ENCODE results near the gene PPARGC1A.
A peak's percentile ranks its signal among the peaks of the same experiment; 100 is the strongest.

PPARGC1A gene, protein sequence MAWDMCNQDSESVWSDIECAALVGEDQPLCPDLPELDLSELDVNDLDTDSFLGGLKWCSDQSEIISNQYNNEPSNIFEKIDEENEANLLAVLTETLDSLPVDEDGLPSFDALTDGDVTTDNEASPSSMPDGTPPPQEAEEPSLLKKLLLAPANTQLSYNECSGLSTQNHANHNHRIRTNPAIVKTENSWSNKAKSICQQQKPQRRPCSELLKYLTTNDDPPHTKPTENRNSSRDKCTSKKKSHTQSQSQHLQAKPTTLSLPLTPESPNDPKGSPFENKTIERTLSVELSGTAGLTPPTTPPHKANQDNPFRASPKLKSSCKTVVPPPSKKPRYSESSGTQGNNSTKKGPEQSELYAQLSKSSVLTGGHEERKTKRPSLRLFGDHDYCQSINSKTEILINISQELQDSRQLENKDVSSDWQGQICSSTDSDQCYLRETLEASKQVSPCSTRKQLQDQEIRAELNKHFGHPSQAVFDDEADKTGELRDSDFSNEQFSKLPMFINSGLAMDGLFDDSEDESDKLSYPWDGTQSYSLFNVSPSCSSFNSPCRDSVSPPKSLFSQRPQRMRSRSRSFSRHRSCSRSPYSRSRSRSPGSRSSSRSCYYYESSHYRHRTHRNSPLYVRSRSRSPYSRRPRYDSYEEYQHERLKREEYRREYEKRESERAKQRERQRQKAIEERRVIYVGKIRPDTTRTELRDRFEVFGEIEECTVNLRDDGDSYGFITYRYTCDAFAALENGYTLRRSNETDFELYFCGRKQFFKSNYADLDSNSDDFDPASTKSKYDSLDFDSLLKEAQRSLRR

DNA sequence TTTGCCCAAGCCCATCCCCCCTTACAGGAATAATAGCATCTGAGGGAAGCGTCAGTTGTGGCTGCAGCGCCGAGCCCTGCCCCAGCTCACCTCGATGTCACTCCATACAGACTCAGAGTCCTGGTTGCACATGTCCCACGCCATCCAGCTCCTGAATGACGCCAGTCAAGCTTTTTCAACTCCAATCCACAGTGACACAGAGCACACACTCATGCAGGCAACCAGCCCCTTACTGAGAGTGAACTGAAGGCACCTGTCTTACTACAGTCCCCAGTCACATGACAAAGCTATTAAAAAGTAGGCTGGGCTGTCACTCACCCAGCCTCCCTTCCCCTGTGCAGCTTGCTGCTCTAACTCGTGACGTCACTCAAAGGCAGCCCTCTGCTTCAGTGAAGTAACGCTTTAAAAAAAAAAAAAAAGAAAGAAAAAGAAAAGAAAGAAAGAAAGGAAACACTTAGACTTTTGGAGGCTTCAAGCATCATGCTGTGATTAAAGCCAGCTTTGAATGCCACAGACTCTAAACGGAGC is at the start of gene PPARGC1A:
Gene PPARGC1A, minus strand, starts transcription at position 234 of the 528 bp plus-strand sequence. Its CDS starts 90 bp downstream, at position 144.
- DNase-seq: peak; percentile 29

DNA sequence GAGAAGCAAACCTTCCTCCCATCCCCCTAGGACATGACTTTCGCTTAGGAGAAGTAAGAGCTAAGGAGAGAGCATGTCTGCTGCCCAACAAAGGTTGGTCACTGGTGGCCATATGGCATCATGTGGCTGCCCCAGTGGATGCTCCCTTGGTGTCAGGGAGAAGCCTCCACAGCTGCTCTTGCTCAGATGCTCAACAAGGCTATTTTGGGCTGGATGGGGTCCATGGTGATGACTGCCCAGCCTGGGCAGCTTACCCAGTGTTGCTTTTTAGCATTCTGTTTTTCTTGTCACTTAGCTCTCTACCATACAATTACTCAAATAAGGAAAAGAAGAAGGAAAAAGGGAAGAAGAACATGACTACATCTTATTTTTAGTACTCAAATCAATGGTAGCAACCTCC is 48.9 kb upstream of the PPARGC1A start:
- no peak for DNase-seq

DNA sequence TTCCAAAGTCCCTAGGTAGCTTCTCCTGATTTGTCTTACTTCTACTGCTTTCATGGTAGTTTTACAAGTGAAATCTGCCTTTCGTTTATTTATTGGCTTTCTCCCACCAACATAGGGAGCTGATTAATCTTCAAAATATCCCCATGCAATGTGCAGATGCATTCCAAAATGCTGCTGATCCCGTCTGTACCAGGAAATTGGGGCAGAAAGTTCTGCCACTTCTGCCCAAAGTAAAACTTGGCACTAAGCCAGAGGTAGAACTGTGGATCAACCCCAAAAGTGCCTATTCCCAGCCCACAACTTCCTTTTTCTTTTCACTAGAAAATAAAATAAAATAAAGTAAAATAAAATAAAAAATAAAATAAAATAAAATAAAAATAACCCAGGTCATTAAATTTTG is 47.3 kb upstream of the PPARGC1A start:
- no peak for DNase-seq

DNA sequence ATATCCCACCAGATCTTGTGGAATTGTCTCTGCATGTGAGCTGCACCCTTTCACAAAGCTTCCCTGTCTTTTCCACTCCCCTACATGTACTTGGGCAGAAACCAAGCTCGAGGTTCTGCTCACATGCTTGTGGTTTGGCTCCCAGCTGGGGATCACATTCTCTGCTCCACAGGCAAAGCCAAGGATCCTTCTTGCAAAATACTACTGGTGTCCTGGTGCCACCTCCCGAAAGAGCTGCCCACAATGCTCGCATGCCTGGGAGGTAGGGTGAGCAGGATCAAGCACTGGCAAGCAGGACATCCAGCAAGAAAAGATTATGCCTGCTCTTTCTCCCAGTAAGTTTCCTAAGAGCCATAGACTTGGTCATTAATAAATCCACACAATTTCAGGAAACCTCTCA is 45.1 kb upstream of the PPARGC1A start:
- no peak for DNase-seq

DNA sequence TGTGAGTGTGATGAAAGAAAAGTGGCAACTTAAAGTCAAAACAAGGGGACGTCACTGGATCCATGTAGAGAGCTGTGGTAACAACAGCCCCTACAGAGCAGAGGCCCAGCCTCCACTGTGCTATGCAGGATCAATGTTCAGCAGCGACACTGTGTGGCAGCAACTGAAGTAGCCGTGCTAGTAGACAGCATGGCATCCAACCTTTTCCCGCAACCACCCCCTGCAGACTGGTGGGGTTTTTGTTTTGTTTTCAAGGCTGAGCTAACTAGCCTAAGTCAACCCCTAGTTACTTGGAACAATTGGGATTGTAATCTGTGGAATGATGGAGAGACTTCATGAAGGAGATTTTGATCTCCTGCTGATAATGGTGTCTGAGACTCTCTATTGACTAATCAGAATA is 44.4 kb upstream of the PPARGC1A start:
- no peak for DNase-seq

DNA sequence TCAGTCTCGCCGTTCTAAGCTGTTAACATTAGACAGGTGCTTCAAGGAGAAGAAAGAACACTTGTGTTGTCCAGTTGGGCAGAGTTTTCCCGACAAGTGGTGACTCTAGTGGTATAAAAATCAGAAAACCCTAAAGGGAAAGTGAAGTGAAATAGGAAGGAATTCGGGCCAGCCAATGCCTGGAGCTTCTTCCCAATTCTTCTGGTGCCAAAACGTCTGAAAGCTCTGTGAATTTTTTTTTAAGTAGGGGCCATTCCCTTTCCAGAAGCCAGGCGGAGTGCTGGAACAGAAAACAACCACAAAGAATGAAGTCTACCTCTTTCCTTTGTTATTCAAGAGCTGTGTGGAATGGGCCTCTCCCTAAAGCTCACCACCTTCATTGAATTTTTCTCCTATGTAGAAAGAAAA is 43.1 kb upstream of the PPARGC1A start:
- no peak for DNase-seq

DNA sequence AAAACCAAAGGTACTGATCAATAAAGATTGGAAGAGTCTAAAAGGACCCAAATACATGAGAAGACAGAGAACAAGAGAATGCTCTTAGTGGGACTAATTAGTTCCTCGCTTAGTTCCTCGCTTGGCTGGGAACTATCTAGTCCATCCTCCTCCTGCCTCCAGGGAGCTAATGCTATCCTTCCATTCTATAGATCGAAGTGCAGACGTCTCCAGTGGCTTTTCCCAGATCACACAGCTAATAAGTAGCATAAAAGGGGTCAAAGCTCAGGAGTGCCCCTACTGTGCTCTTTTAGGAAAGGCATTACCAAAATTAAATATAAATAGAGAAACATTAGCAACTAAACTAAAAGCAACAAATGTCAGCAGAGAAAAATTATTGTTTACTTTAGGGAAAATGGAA is 42.3 kb upstream of the PPARGC1A start:
- no peak for DNase-seq

DNA sequence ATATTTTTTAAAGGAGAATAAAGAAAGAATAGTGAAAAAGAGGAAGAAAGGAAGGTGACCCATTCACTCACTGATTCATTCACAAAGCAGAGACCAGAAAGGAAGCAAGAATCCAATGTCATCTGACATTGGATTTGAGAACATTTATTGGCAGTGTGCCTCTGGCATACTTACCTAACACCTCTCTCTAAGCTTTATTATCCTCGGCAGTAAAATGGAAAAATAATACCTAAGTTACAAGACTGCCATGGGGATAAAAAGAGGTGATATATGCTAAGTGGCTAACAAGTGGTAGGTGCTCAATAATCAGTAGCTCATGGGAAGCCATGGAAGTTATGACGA is 41.6 kb upstream of the PPARGC1A start:
- DNase-seq: no peak

DNA sequence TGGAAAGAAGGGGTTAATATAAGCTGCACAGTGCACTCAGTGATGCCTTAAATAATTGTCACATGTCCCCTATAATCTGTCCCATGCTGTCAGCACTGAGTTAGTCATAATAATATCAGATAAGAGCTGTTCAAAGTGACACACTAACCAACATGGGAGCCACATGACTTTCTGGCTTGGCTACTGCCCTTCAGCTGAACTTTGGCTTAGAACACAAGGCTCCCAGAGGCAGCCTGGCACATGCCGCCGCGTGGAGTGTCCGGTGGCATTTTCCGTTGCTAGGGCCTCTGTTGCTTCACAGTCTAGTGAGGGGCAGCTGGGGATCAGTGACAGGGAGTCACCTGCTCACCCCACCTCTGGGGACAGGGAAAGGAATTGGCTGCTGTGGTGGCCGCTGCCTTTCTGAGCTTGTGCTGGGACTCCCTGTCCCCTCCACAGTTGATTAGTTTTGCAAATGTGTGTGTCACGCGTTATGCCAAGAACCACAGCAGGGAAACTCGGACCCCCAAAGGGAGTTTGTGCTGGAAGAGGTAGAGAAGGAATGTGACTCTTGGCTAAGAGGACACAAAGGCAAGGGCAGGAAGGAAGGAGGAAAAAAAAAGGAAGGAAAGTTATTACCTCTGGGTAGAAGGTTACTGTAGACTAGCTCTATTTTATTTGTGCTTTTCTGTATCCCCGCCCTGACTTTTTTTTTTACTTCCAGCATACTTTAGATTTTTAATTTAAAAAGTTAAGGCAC is 41.1 kb upstream of the PPARGC1A start:
- DNase-seq: no peak

DNA sequence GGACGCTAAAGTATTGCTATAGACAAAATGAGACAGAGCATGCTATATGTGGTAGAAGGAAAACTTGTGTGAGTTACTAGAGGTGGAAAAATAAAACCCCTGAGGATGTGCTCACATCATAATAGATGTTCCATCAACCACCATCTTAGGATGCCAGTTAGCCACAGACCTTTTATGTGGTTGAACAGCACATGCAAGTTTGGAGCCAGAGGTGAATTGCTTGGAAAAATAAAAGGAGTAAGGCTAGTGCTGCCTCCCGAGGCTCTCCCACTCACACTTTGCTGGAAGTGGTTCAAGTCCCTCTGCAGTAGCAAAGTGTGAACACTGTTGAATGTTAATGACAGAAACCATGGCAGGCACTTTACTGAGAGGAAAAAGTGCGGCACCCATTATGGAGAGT is 39.4 kb upstream of the PPARGC1A start:
- DNase-seq: no peak

DNA sequence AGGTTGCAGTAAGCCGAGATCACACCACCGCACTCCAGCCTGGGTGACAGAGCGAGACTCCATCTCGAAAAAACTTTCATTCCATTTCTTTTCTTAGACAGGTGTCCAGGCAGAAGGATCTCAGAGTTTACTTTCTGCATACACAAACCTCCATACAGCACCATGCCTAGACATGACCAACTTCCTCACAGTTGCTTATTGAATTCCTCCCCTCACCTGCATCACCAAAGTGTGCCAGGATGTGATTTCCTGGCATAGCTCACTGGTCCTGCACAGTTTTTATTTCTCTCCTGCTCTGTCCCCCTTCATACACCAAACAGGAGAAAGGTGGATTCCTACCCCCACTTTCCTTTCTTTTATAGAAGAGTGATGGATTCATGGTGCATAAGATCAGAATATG is 34.7 kb upstream of the PPARGC1A start:
- no peak for DNase-seq

DNA sequence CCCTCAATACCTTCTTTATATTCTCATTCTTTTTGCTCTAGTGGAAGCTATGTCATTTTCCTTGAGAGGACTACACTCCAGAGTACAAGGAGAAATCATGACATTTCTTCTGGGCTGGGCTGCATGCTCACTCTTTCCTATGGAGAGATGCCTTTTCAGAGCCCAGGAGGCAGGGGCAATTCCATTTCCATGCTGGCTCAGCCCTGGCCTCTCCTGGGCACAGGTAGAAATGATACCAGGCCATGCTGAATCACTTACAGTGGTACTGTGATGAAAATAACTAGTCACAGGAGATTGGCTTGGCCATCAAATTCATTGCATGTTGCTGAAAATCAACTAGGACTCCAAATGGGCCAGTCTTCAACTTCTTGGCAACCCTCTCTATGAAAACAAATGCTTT is 34.0 kb upstream of the PPARGC1A start:
- no peak for DNase-seq

DNA sequence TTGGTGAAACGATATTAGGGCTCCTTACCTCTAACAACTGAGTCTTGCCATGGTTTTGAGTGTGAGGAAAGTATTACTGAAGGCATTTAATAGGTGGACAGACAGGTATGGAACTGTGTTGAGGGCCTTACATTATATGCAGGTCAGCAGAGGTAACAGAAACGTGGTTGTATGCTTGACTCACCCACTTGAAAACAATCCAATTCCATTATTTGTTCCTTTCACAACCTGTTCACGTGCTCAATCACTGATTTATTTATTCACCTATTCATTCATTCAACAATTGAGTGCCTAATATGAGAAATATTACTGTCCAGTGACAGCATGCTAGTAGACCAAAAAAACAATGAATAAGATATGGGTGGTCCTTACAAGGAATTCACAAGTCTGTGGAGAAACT is 33.3 kb upstream of the PPARGC1A start:
- no peak for DNase-seq

DNA sequence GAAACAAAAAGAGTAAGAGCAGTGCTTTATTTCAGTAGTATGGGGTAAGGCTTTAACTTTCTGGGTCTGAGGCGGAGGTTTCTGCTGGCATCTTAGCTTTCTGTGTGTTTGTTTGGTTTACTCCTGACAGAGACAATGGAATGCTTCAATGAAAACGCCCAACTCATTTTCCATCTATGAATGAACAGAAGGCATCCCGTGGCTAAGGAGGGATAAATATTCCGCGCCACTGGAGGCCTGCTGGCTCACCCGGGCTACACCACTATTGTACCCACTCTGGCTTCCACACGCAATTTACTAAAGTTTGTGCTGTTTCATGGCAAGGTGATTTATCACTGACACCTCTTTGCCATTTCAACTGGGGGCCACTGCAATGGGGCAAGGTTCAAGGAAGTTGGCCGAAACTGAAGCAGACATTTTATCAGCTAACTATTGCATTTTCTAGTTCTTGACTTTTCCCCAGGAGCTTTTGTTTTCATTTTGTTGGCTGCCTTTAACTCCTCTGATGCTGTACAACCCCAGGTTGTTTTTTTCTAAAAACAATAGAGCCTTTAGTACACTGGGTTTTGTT is 32.8 kb upstream of the PPARGC1A start:
- no peak for DNase-seq

DNA sequence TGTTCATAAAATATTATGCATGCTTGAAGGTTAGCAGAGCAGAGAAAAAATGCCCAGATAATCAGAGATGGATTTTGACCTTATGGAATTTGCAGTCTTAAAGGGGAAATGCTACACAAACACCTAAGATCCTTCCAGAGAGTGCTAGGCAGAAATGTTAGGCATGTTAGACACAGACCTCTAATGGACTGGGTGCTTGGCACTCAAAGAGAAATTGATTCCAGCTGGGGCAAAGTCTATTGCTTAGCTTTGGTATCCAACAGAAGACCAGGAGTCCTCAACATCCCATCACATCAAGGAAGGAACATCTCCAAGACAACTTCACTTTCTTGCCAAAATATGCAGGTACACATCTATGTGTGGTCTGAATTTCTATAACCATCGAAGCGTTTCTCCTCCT is 32.2 kb upstream of the PPARGC1A start:
- no peak for DNase-seq

DNA sequence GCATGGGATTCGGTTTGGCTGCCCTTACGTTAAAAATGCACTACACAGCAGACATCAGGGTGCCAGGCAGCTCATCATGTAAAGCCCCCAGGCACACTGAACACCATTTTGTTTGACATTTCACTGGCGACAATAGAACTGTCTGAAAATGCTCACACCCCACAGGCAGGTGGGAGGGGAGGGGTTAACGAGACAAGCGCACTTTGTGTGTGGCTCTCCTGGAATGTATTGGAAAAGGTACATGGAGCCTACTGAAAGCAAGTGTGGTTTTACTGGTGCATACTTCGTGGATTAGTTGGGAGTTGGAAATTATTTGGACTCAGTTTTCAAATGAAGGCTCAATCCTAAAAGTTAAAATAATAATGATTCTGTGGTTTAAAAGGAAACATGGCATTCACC is 31.6 kb upstream of the PPARGC1A start:
- no peak for DNase-seq

DNA sequence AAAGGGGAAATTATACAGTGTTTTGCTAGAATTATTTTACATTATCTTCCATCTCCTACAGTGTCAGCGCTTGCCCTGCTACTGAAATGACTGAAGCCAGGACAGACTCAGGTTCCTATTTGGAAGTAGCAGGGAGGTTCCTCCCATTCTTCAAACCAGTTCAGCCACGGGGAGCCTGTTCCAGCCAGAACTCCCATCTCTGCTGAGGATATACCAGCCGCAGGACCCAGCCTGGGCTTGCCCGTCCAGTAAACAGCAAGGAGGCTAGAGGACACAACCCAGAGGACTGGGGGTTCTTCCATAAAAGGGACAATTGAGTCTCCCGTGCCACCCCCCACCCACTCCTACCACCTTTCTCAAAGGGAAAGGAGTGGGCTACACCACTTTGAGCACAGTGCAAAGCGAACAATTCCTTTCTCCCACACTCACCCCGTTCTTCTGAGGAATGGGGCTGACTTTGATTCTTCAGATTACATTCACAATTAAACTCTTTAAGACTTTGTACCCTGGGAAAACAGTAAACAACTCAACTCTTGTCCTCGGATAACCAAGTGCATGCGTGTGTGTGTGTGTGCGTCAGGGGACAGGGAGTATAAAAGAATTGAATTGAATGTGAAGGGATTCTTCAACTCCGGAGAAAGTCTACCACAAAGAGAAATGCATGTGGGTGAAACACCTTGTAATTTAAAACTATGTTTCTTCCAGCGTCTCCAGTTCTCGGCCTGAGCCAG is 31.0 kb upstream of the PPARGC1A start:
- DNase-seq: no peak

DNA sequence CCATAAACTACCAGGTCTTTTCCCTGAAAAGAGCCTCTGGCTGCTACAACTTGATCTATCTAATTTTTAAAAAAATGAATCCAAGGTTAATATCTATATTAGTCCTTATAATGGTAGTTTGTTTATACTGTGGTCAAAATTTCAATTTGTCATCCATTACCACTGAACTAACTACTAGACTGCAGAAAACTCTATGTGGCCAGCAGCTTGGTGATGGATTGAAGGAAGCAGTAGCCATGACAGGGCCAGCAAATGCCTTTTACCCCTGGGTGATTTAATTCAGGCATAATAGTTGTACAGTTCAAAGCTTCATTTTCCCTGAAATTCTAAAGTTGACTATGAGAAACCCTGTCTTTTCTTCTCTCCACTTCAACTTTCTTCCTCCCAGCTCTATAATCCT is 30.4 kb upstream of the PPARGC1A start:
- DNase-seq: no peak

DNA sequence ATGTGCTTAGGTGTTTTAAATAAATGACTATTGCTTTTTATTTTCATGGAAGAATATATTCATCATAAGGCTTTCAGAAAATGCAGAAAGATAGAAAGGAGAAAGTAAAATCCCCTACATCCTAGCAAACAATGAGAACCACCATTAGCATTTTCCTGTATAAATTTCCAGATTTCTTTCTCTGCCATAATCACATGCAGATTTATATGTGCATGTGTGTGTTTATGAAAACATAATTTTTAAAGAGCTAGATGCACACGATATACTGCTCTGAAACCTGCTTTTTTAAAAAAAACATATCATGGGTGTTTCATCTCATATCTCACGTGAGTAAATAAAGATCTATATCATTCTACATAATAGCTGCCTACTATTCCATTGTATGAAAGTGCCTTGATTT is 26.4 kb upstream of the PPARGC1A start:
- DNase-seq: no peak

DNA sequence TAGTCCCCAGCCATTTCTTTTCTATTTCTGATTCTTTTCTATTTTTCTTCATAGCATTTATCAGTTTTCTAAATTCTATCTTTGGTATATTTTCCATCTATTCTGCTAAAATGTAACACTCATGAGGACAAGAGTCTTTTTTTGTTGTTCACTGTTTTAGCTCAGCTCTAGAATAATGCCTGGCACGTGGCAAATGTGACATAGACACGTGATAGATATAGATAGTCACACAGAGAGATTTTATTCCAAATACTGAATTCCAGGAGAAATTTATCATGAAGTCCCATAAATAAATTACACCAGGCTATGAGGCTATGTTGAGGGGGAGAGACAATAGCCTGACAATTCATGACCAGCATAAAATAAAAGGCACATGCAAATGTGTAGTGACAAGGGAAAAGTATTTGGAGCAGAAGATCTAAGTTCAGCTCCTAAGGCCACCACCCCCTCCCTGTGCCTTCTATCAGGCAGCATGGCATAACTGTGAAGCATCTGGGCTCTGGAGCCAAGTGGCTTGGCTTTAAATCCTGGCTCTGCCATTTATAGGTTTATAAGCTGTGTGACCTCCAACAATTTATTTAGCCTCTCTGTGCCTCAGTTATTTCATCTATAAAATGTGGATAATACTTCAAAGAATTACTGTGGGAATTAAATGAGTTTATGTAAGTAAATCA is 25.7 kb upstream of the PPARGC1A start:
- DNase-seq: no peak

DNA sequence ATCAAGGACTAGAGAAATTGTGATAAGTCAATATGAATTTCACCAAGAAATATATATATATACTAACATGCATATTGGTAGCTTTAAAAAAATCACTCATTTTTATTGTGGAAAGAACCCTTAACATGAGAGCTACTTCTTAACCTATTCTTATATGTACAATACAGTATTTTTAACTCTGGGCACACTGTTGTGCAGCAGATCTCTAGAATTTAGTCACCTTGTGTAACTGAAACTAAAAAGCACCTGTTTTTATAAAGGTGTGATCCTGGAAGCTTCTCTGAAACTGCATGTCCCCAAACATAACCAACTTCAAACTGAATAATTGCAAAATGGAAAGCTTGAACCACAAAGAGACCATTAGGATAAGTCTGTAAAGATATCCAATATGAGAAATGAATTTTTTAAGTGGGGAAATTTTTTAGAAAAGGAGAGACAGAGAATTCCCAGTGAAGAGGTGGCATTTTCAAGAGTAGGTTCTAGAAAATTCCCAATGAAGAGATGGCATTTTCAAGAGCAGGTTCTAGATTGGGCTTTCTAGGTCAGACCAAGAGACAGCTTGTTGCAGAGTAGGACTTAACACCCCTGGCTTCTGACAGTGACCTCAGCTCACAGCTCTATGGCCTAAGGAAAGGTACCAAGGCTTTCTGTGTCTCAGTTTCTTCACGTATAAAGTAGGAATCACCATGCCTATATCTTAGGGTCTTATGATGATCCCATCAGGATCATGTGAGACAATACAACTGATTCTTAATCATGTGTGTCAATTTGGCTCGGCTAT is 22.0 kb upstream of the PPARGC1A start:
- DNase-seq: no peak
